Measurements from ENCODE around the gene WDFY4.

WDFY4 gene

DNA sequence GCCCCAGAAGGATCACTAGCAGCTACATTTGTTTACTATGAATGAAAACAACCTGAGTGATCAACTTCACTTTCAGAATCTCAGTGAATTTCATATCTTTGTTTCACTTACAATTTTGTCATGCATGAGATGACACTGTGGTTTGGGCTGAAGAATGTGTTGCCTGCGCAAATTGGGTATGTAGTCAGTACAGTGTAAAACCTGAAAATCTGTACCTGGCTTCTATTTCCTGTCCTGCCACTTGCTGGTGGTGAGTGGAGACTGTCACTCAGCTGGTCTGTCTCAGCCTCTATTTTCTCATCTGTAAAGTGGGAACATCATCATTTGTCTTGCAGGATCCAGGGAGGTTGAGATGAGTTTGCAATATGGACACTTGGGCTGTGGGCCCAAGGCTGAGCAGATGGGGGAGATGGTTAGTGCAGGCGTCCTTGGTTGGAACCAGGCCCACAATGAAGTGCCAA, 118.0 kb downstream of the WDFY4 start:
- TF ChIP-seq, protein P1, sequence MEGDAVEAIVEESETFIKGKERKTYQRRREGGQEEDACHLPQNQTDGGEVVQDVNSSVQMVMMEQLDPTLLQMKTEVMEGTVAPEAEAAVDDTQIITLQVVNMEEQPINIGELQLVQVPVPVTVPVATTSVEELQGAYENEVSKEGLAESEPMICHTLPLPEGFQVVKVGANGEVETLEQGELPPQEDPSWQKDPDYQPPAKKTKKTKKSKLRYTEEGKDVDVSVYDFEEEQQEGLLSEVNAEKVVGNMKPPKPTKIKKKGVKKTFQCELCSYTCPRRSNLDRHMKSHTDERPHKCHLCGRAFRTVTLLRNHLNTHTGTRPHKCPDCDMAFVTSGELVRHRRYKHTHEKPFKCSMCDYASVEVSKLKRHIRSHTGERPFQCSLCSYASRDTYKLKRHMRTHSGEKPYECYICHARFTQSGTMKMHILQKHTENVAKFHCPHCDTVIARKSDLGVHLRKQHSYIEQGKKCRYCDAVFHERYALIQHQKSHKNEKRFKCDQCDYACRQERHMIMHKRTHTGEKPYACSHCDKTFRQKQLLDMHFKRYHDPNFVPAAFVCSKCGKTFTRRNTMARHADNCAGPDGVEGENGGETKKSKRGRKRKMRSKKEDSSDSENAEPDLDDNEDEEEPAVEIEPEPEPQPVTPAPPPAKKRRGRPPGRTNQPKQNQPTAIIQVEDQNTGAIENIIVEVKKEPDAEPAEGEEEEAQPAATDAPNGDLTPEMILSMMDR (IDR thresholded peaks at IDR 0.05; ENCODE audit: borderline replicate concordance, insufficient read depth, low read depth, low read length), result no peak
- H3K4me3 ChIP-seq (ENCODE audit: low read depth, low read length), result no peak overlapping the region

- TF ChIP-seq, protein P1 (IDR thresholded peaks at IDR 0.05; ENCODE audit: borderline replicate concordance, insufficient read depth, low read depth, low read length), result no peak
- H3K4me3 ChIP-seq (ENCODE audit: low read depth, low read length), result no peak overlapping the region
Observed at GRCh38 chr10:48803801-48804584, 119.3 kb downstream of the WDFY4 start.

GRCh38 chr10:48804740-48805182, 120.1 kb downstream of the WDFY4 start:
- no peak overlapping the region for H3K4me3 ChIP-seq (ENCODE audit: low read depth, low read length)
- TF ChIP-seq, protein P1 (IDR thresholded peaks at IDR 0.05; ENCODE audit: borderline replicate concordance, insufficient read depth, low read depth, low read length), result no peak

DNA sequence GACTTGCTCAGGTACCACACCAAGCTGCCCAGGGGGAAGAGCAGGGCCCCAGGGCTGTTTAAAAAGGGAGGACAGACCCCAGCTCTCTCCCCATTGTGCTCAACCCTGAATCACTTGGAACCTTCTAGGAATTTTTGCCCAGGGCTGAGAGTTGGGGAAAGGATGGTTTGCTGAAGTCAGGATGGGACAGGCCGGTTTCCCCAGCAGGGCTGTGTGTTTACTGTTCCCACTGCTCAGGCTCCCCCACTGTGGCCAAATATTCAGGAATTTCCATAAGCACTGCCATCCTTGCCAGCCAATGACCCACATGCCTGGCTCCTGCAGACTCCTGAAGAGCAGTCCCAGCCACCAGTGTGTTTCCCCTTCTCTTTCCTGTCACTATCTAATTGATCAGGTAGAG, 120.7 kb downstream of the WDFY4 start:
- no peak overlapping the region for H3K4me3 ChIP-seq (ENCODE audit: low read depth, low read length)
- TF ChIP-seq, protein P1 (IDR thresholded peaks at IDR 0.05; ENCODE audit: borderline replicate concordance, insufficient read depth, low read depth, low read length), result no peak

GRCh38 chr10:48805848-48806247, 121.2 kb downstream of the WDFY4 start:
- H3K4me3 ChIP-seq (ENCODE audit: low read depth, low read length), result no peak overlapping the region
- TF ChIP-seq, protein P1 (IDR thresholded peaks at IDR 0.05; ENCODE audit: borderline replicate concordance, insufficient read depth, low read depth, low read length), result no peak

DNA sequence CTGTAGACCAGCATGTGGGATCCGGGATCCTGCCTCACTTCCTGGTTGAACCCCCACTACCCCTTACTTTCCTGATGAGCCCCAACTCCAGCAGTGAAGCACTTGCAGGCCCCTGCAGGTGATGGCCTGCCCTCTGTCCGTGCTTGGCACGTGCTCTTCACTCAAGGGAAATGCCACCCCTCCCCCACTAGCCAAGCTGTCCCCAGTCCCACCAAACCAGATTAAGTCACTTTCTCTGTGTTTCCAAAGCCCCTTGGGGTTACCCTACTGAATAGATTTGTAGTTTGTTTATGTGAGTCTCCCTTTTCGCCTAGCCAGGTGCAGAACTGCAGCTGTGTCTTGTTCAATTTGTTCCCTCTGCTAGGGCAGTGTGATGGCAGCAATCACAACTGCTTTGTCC, 121.7 kb downstream of the WDFY4 start:
- H3K4me3 ChIP-seq (ENCODE audit: low read depth, low read length), result no peak overlapping the region
- TF ChIP-seq, protein P1 (IDR thresholded peaks at IDR 0.05; ENCODE audit: borderline replicate concordance, insufficient read depth, low read depth, low read length), result no peak

All from GM12875 (cell line).